IMR-90 (cell line): ENCODE data around the gene MMP14. TPM values are rescaled to one million over a fixed set of nuclear protein-coding genes. Genes with fewer than 3 reads are reported as not detected.

Source experiments
- ATAC-seq: fragments of 200-7000 bp; cut with Tn5 transposase; 2 replicates; pipeline ENCODE4 v1.9.1; 2020; ENCODE audit warnings: low read depth, mild to moderate bottlenecking, moderate library complexity
- BruUV-seq: library from RNA; stranded (reverse); fragments of 400-500 nt; replicated peaks from 2 replicates; lab custom pipeline; 2021; lab: Mats Ljungman, UMichigan
- CTCF ChIA-PET: fragments of 300-600 bp; formaldehyde crosslinking; extraction: SDS; loops from one replicate; lab custom pipeline; 2021; ENCODE audit warnings: antibody characterized with exemption; lab: Yijun Ruan, JAX
- POLR2A ChIA-PET: fragments of 300-600 bp; sonication (Branson Sonifier 250); formaldehyde crosslinking; loops from one replicate; lab custom pipeline; 2022; ENCODE audit warnings: antibody characterized with exemption; ENCODE audit not compliant: unreplicated experiment; lab: Charles Lee
- DNase-seq: peaks from one replicate; pipeline ENCODE4 v3.0.0; 2013
- H2AFZ ChIP-seq: replicated peaks from 2 replicates; pipeline ENCODE3; 2013; ENCODE audit warnings: low read length, mild to moderate bottlenecking; ENCODE audit not compliant: poor library complexity
- H2AK5ac ChIP-seq: 2 replicates; pipeline ENCODE4 v1.6.1; 2013; ENCODE audit warnings: low read depth, low read length, inconsistent platforms
- H2AK9ac ChIP-seq: replicated peaks from 2 replicates; pipeline ENCODE3; 2013; ENCODE audit warnings: mild to moderate bottlenecking, low read depth, low read length, moderate library complexity; ENCODE audit not compliant: poor library complexity
- H2BK120ac ChIP-seq: 2 replicates; pipeline ENCODE4 v1.6.1; 2013; ENCODE audit warnings: low read depth, low read length, inconsistent platforms
- H2BK15ac ChIP-seq: 3 replicates; pipeline ENCODE4 v1.6.1; 2013; ENCODE audit warnings: low read depth, low read length, inconsistent platforms
- H2BK20ac ChIP-seq: 2 replicates; pipeline ENCODE4 v1.6.1; 2013; ENCODE audit warnings: low read depth, mild to moderate bottlenecking, inconsistent platforms, low read length, moderate library complexity
- H2BK5ac ChIP-seq: 2 replicates; pipeline ENCODE4 v1.6.1; 2013; ENCODE audit warnings: mild to moderate bottlenecking, low read depth, low read length, inconsistent platforms; ENCODE audit not compliant: poor library complexity, severe bottlenecking
- H3K14ac ChIP-seq: replicated peaks from 2 replicates; pipeline ENCODE4 v1.6.1; 2013; ENCODE audit warnings: low read depth, low read length, inconsistent platforms
- H3K18ac ChIP-seq: 2 replicates; pipeline ENCODE4 v1.6.1; 2013; ENCODE audit warnings: low read depth, low read length, control low read depth
- H3K23ac ChIP-seq: 2 replicates; pipeline ENCODE4 v1.6.1; 2013; ENCODE audit warnings: low read depth, low read length, inconsistent platforms
- H3K27ac ChIP-seq: 2 replicates; pipeline ENCODE4 v1.5.1; 2013; ENCODE audit warnings: mild to moderate bottlenecking, control low read depth, low read length; ENCODE audit not compliant: insufficient read depth
- H3K27me3 ChIP-seq: 2 replicates; pipeline ENCODE4 v1.6.1; 2013; ENCODE audit warnings: low read length; ENCODE audit not compliant: control insufficient read depth, insufficient read depth
- H3K36me3 ChIP-seq: 2 replicates; pipeline ENCODE4 v1.6.1; 2013; ENCODE audit warnings: low read length, mixed read lengths; ENCODE audit not compliant: control insufficient read depth, insufficient read depth
- H3K4ac ChIP-seq: 2 replicates; pipeline ENCODE4 v1.6.1; 2013; ENCODE audit warnings: low read depth, low read length, inconsistent platforms
- H3K4me1 ChIP-seq: 2 replicates; pipeline ENCODE4 v1.6.1; 2013; ENCODE audit warnings: low read length, mixed read lengths; ENCODE audit not compliant: control insufficient read depth, insufficient read depth
- H3K4me2 ChIP-seq: 2 replicates; pipeline ENCODE4 v1.6.1; 2013; ENCODE audit warnings: low read depth, mild to moderate bottlenecking, control low read depth, low read length, moderate library complexity
- H3K4me3 ChIP-seq: 2 replicates; pipeline ENCODE4 v1.5.1; 2013; ENCODE audit warnings: low read depth, mild to moderate bottlenecking, control low read depth, low read length, moderate library complexity; ENCODE audit not compliant: insufficient read depth
- H3K56ac ChIP-seq: 2 replicates; pipeline ENCODE4 v1.6.1; 2013; ENCODE audit warnings: low read length, inconsistent platforms; ENCODE audit not compliant: insufficient read depth; ENCODE audit errors: extremely low read depth
- H3K79me1 ChIP-seq, 2 experiments: 2 replicates each; pipeline ENCODE4 v1.6.1; 2013; ENCODE audit warnings: low read length in 2 of 2, inconsistent platforms in 1 of 2, low read depth in 1 of 2
- H3K9ac ChIP-seq: 2 replicates; pipeline ENCODE4 v1.6.1; 2013; ENCODE audit warnings: low read depth, low read length, control low read depth
- H3K9me1 ChIP-seq: 2 replicates; pipeline ENCODE4 v1.6.1; 2013; ENCODE audit warnings: low read length, inconsistent platforms; ENCODE audit not compliant: insufficient read depth
- H3K9me3 ChIP-seq: 2 replicates; pipeline ENCODE4 v1.6.1; 2013; ENCODE audit warnings: low read length; ENCODE audit not compliant: control insufficient read depth, insufficient read depth
- H4K20me1 ChIP-seq: 2 replicates; pipeline ENCODE4 v1.6.1; 2013; ENCODE audit warnings: low read length, inconsistent platforms; ENCODE audit not compliant: insufficient read depth
- H4K5ac ChIP-seq: 2 replicates; pipeline ENCODE4 v1.6.1; 2013; ENCODE audit warnings: mild to moderate bottlenecking, low read depth, low read length, control low read depth
- H4K8ac ChIP-seq, 2 experiments: 2 replicates each; pipeline ENCODE4 v1.6.1; 2013; ENCODE audit warnings: low read depth in 2 of 2, low read length in 2 of 2, control low read depth in 1 of 2, inconsistent platforms in 1 of 2
- H4K91ac ChIP-seq: 2 replicates; pipeline ENCODE4 v1.6.1; 2013; ENCODE audit warnings: low read depth, low read length, inconsistent platforms; ENCODE audit not compliant: insufficient read depth
- BHLHE40 ChIP-seq: fragments of 150-350 bp; IDR thresholded peaks from 2 replicates; pipeline ENCODE4 v1.6.1; 2016; ENCODE audit warnings: mild to moderate bottlenecking, low read depth, low read length
- CEBPB ChIP-seq: IDR thresholded peaks from 2 replicates; pipeline ENCODE4 v1.6.1; 2012; ENCODE audit warnings: low read depth, low read length, improper control_type of control experiment
- CHD1 ChIP-seq: IDR thresholded peaks from 2 replicates; pipeline ENCODE4 v1.6.1; 2012; ENCODE audit warnings: low read depth, low read length, improper control_type of control experiment
- FOS ChIP-seq: fragments of 150-350 bp; IDR thresholded peaks from 2 replicates; pipeline ENCODE4 v1.6.1; 2016; ENCODE audit warnings: low read depth, low read length
- MAFK ChIP-seq: IDR thresholded peaks from 2 replicates; pipeline ENCODE4 v1.6.1; 2012; ENCODE audit warnings: low read depth, low read length, improper control_type of control experiment
- MAZ ChIP-seq: IDR thresholded peaks from 2 replicates; pipeline ENCODE4 v1.6.1; 2012; ENCODE audit warnings: low read depth, mild to moderate bottlenecking, low read length, improper control_type of control experiment, moderate library complexity, borderline replicate concordance
- MXI1 ChIP-seq: IDR thresholded peaks from 2 replicates; pipeline ENCODE4 v1.6.1; 2012; ENCODE audit warnings: low read depth, mild to moderate bottlenecking, low read length, moderate library complexity, borderline replicate concordance
- NFE2L2 ChIP-seq: fragments of 150-350 bp; IDR thresholded peaks from 2 replicates; pipeline ENCODE4 v1.6.1; 2016; ENCODE audit warnings: low read depth, mild to moderate bottlenecking, low read length
- POLR2A ChIP-seq: IDR thresholded peaks from 2 replicates; pipeline ENCODE4 v1.6.1; 2012; ENCODE audit warnings: mild to moderate bottlenecking, low read depth, low read length
- RAD21 ChIP-seq: IDR thresholded peaks from 2 replicates; pipeline ENCODE4 v1.6.1; 2012; ENCODE audit warnings: low read length, improper control_type of control experiment
- RCOR1 ChIP-seq: IDR thresholded peaks from 2 replicates; pipeline ENCODE4 v1.6.1; 2012; ENCODE audit warnings: mild to moderate bottlenecking, low read length, improper control_type of control experiment; ENCODE audit not compliant: insufficient replicate concordance
- RFX5 ChIP-seq: IDR thresholded peaks from 2 replicates; pipeline ENCODE4 v1.8.0; 2012; ENCODE audit warnings: low read depth, mild to moderate bottlenecking, low read length, moderate library complexity
- SMC3 ChIP-seq: fragments of 150-350 bp; IDR thresholded peaks from 2 replicates; pipeline ENCODE4 v1.6.1; 2016; ENCODE audit warnings: low read depth, mild to moderate bottlenecking, antibody characterized with exemption, low read length, moderate library complexity
- WGBS, 2 experiments: methylation state at CpG; one replicate each; pipeline versions ENCODE4 v1.1.5 to v1.1.7; 2013; ENCODE audit warnings: missing lambda C conversion rate in 2 of 2; ENCODE audit not compliant: insufficient read length in 1 of 2; ENCODE audit errors: extremely low coverage in 2 of 2; 5-methylcytosine and 5-hydroxymethylcytosine counted together
- dilution Hi-C: fragments of 300-500 bp; cut with HindIII; formaldehyde crosslinking; loops from one replicate; pipeline ENCODE4 v1.14.3; 2018; ENCODE audit warnings: low sequenced_read_pairs; ENCODE audit not compliant: unreplicated experiment
- in situ Hi-C: fragments of 300-500 bp; cut with MboI; formaldehyde crosslinking; loops from 3 replicates; pipeline ENCODE4 v1.14.3; 2019; ENCODE audit warnings: low sequenced_read_pairs, inconsistent platforms, mixed read lengths
- intact Hi-C: fragments of 100-400 bp; cut with micrococcal nuclease; formaldehyde crosslinking; loops from 2 replicates; pipeline ENCODE4 v1.10.0; 2022
- polyA plus RNA-seq, 3 experiments: library from polyadenylated mRNA; depleted of rRNA; stranded (reverse); fragments of >200 nt; gene quantifications; 2 replicates each; pipeline ENCODE4 v1.2.3, GENCODE V29; 2012; ENCODE audit warnings: low replicate concordance in 1 of 3
- total RNA-seq: library from RNA; depleted of rRNA; stranded (reverse); fragments of >200 nt; gene quantifications from 2 replicates; pipeline ENCODE4 v1.2.3, GENCODE V29; 2012
- TF ChIP-seq, protein P1 (sequence below): fragments of 150-350 bp; IDR thresholded peaks from 2 replicates; pipeline ENCODE4 v1.6.1; 2016; ENCODE audit warnings: low read depth, mild to moderate bottlenecking, low read length, moderate library complexity, borderline replicate concordance
- TF ChIP-seq, protein P2 (sequence below): conservative IDR thresholded peaks from 2 replicates; pipeline ENCODE4 v1.5.1; 2012; ENCODE audit warnings: mild to moderate bottlenecking, low read depth, low read length, improper control_type of control experiment
- TF ChIP-seq, protein P3 (sequence below): fragments of 150-350 bp; IDR thresholded peaks from 2 replicates; pipeline ENCODE4 v1.6.1; 2017; ENCODE audit warnings: mild to moderate bottlenecking, antibody characterized with exemption, low read length, low read depth

The MMP14 gene
- total and polyA plus RNA-seq, 2 of the 4 experiments (the other 2 are of a cell fraction), result 156 to 315 TPM

DNA sequence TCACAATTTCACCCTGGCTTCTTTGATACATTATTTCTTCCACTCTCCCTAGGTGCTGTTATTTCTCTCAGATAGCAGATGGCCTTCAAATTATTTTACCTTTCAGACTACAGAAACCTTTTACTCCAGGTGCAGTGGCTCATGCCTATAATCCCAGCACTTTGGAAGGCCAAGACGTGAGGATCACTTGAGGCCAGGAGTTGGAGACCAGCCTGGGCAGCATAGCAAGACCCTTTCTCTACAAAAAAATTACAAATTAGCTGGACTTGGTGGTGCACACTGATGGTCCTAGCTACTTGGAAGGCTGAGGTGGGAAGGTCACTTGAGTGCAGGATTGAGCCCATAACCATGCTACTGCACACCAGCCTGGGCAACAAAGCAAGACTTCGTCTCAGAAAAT lies 44.2 kb upstream of the MMP14 start:
- H2AK9ac ChIP-seq, result no peak overlapping the region
- no peak overlapping the region for H2BK5ac ChIP-seq
- H4K8ac ChIP-seq, result no peak overlapping the region
- no peaks in the 10 kb centered on the region for H3K4me1 ChIP-seq
- TF ChIP-seq CHD1 (no peak), SMC3 (no peak), FOS (no peak), RAD21 (no peak), MAZ (no peak), MAFK (no peak), BHLHE40 (no peak), MXI1 (no peak), RFX5 (no peak), RCOR1 (no peak), NFE2L2 (no peak), POLR2A (no peak), CEBPB (no peak)
- TF ChIP-seq, protein P1, sequence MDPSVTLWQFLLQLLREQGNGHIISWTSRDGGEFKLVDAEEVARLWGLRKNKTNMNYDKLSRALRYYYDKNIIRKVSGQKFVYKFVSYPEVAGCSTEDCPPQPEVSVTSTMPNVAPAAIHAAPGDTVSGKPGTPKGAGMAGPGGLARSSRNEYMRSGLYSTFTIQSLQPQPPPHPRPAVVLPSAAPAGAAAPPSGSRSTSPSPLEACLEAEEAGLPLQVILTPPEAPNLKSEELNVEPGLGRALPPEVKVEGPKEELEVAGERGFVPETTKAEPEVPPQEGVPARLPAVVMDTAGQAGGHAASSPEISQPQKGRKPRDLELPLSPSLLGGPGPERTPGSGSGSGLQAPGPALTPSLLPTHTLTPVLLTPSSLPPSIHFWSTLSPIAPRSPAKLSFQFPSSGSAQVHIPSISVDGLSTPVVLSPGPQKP, result no peak
- TF ChIP-seq, protein P2, sequence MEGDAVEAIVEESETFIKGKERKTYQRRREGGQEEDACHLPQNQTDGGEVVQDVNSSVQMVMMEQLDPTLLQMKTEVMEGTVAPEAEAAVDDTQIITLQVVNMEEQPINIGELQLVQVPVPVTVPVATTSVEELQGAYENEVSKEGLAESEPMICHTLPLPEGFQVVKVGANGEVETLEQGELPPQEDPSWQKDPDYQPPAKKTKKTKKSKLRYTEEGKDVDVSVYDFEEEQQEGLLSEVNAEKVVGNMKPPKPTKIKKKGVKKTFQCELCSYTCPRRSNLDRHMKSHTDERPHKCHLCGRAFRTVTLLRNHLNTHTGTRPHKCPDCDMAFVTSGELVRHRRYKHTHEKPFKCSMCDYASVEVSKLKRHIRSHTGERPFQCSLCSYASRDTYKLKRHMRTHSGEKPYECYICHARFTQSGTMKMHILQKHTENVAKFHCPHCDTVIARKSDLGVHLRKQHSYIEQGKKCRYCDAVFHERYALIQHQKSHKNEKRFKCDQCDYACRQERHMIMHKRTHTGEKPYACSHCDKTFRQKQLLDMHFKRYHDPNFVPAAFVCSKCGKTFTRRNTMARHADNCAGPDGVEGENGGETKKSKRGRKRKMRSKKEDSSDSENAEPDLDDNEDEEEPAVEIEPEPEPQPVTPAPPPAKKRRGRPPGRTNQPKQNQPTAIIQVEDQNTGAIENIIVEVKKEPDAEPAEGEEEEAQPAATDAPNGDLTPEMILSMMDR, result no peak
- TF ChIP-seq, protein P3, sequence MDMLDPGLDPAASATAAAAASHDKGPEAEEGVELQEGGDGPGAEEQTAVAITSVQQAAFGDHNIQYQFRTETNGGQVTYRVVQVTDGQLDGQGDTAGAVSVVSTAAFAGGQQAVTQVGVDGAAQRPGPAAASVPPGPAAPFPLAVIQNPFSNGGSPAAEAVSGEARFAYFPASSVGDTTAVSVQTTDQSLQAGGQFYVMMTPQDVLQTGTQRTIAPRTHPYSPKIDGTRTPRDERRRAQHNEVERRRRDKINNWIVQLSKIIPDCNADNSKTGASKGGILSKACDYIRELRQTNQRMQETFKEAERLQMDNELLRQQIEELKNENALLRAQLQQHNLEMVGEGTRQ, result no peak
- ChIA-PET CTCF (no interaction called here), POLR2A (no interaction called here)
- no peak overlapping the region for H2AK5ac ChIP-seq
- H2AFZ ChIP-seq, result no peak overlapping the region
- no peak overlapping the region for H3K56ac ChIP-seq
- no peaks in the 10 kb centered on the region for H3K9me3 ChIP-seq
- no peak overlapping the region for H3K27ac ChIP-seq
- H3K27me3 ChIP-seq, result peaks cover 10% of the 10 kb centered on the region
- H4K20me1 ChIP-seq, result no peaks in the 10 kb centered on the region
- H4K91ac ChIP-seq, result no peak overlapping the region
- H3K9me1 ChIP-seq, result peaks cover 4% of the 10 kb centered on the region; the same call in 1 of the 2 replicates
- no TSS peak for BruUV-seq
- H3K4ac ChIP-seq, result no peak overlapping the region
- H2BK15ac ChIP-seq, result no peak overlapping the region
- DNase-seq (no peak), ATAC-seq (no peak)
- H3K23ac ChIP-seq, result no peak overlapping the region
- H3K14ac ChIP-seq, result no peak overlapping the region
- no peaks in the 10 kb centered on the region for H3K79me1 ChIP-seq
- no peak overlapping the region for H3K4me2 ChIP-seq
- no peak overlapping the region for H2BK120ac ChIP-seq
- no peak overlapping the region for H3K9ac ChIP-seq
- dilution Hi-C loops (no loop called here), intact Hi-C loops (no loop called here), in situ Hi-C loops (no loop called here)
- H3K4me3 ChIP-seq, result no peak overlapping the region
- no peak overlapping the region for H4K5ac ChIP-seq
- H3K36me3 ChIP-seq, result no peaks in the 10 kb centered on the region
- H2BK20ac ChIP-seq, result no peak overlapping the region
- WGBS, 2 experiments, result no CpG with 5 or more reads among the region's 2 CpGs
- no peak overlapping the region for H3K18ac ChIP-seq
